H1 (cell line): Measurements from ENCODE around the gene DIPK1C. TPM values are rescaled to one million over a fixed set of nuclear protein-coding genes. Genes with fewer than 3 reads are reported as not detected.

Experiments used
- CTCF ChIA-PET: fragments of 300-600 bp; sonication (Branson Sonifier 250); formaldehyde crosslinking; loops from one replicate; lab custom pipeline; 2021; ENCODE audit not compliant: partially characterized antibody; lab: Charles Lee
- POLR2A ChIA-PET: fragments of 300-600 bp; sonication (Branson Sonifier 250); formaldehyde crosslinking; loops from one replicate; lab custom pipeline; 2021; ENCODE audit warnings: inconsistent platforms; ENCODE audit not compliant: partially characterized antibody; lab: Charles Lee
- DNase-seq, 2 experiments: peaks; one replicate each; pipeline versions ENCODE4 v3.0.0 to v3.0.0-alpha.2; 2010 to 2022; ENCODE audit warnings: low spot score in 2 of 2, low read depth in 1 of 2, mixed read lengths in 1 of 2
- FAIRE-seq: peaks from 2 replicates; lab custom pipeline; 2011; peaks lifted over from hg19 to GRCh38; lab: Jason Lieb, UNC
- H2AFZ ChIP-seq: 2 replicates; pipeline ENCODE4 v1.8.1; 2012; ENCODE audit warnings: low read length, inconsistent platforms
- H2AK5ac ChIP-seq: 2 replicates; pipeline ENCODE4 v1.6.1; 2013; ENCODE audit warnings: low read depth, low read length
- H2BK120ac ChIP-seq: replicated peaks from 2 replicates; pipeline ENCODE3; 2013; ENCODE audit warnings: low read depth, low read length, inconsistent platforms
- H2BK12ac ChIP-seq: 2 replicates; pipeline ENCODE4 v1.6.1; 2013; ENCODE audit warnings: low read depth, low read length
- H2BK15ac ChIP-seq: 2 replicates; pipeline ENCODE4 v1.6.1; 2013; ENCODE audit warnings: low read length
- H2BK20ac ChIP-seq: 2 replicates; pipeline ENCODE4 v1.6.1; 2013; ENCODE audit warnings: low read length
- H2BK5ac ChIP-seq: 2 replicates; pipeline ENCODE4 v1.6.1; 2013; ENCODE audit warnings: low read depth, low read length
- H3K14ac ChIP-seq: 2 replicates; pipeline ENCODE4 v1.6.1; 2013; ENCODE audit warnings: inconsistent platforms; ENCODE audit not compliant: insufficient read length
- H3K18ac ChIP-seq: 2 replicates; pipeline ENCODE4 v1.6.1; 2013; ENCODE audit warnings: low read length; ENCODE audit errors: extremely low read depth
- H3K23ac ChIP-seq: 2 replicates; pipeline ENCODE4 v1.6.1; 2013; ENCODE audit warnings: inconsistent platforms; ENCODE audit not compliant: insufficient read length
- H3K23me2 ChIP-seq: 2 replicates; pipeline ENCODE4 v1.6.1; 2013; ENCODE audit warnings: low read depth, low read length
- H3K27ac ChIP-seq: 2 replicates; pipeline ENCODE4 v1.6.1; 2011; ENCODE audit warnings: low read depth, low read length, inconsistent platforms
- H3K27me3 ChIP-seq, 4 experiments: replicated peaks in 1 of 4; 1 replicate in 1 of 4; 2 replicates in 3 of 4; pipeline versions ENCODE4 v1.6.1 to v1.8.1; 2011 to 2013; ENCODE audit warnings: low read length in 3 of 4, mild to moderate bottlenecking in 3 of 4, inconsistent platforms in 2 of 4, mixed read lengths in 2 of 4, moderate library complexity in 1 of 4; ENCODE audit not compliant: control insufficient read depth in 3 of 4, insufficient read depth in 3 of 4; ENCODE audit errors: extremely low read depth in 1 of 4
- H3K36me3 ChIP-seq, 4 experiments: 2 replicates each; pipeline versions ENCODE4 v1.6.1 to v1.8.1; 2011 to 2013; ENCODE audit warnings: mild to moderate bottlenecking in 4 of 4, low read length in 3 of 4, moderate library complexity in 2 of 4, control low read depth in 1 of 4, inconsistent platforms in 1 of 4; ENCODE audit not compliant: insufficient read depth in 4 of 4, control insufficient read depth in 2 of 4
- H3K4ac ChIP-seq: replicated peaks from 2 replicates; pipeline ENCODE3; 2013; ENCODE audit warnings: low read length, low read depth, mixed read lengths, inconsistent platforms; ENCODE audit not compliant: insufficient read length
- H3K4me1 ChIP-seq, 4 experiments: replicated peaks in 1 of 4; 1 replicate in 1 of 4; 2 replicates in 3 of 4; pipeline versions ENCODE4 v1.6.1 to v1.8.1; 2011 to 2013; ENCODE audit warnings: low read length in 3 of 4, inconsistent platforms in 2 of 4, mixed read lengths in 1 of 4; ENCODE audit not compliant: insufficient read depth in 4 of 4, control insufficient read depth in 3 of 4
- H3K4me2 ChIP-seq, 2 experiments: 2 replicates each; pipeline versions ENCODE4 v1.6.1 to v1.8.1; 2011 to 2013; ENCODE audit warnings: low read depth in 2 of 2, low read length in 2 of 2, control low read depth in 1 of 2, inconsistent platforms in 1 of 2, mild to moderate bottlenecking in 1 of 2; ENCODE audit not compliant: insufficient read depth in 1 of 2
- H3K4me3 ChIP-seq, 4 experiments: fragments of 200-600, 300-600 bp in 1 of 4; sonication (generic), shearing (Covaris generic), sonication (Bioruptor Twin) in 1 of 4; 2 replicates each; pipeline versions ENCODE4 v1.5.1 to v1.8.1; 2011 to 2016; ENCODE audit warnings: low read length in 4 of 4, low read depth in 3 of 4, control low read depth in 2 of 4, inconsistent platforms in 2 of 4, mild to moderate bottlenecking in 2 of 4, mixed read lengths in 1 of 4, moderate library complexity in 1 of 4; ENCODE audit not compliant: insufficient read depth in 2 of 4; ENCODE audit errors: extremely low read depth in 1 of 4
- H3K56ac ChIP-seq: replicated peaks from 2 replicates; pipeline ENCODE3; 2013; ENCODE audit warnings: low read depth, mild to moderate bottlenecking, mixed read lengths, low read length, inconsistent platforms; ENCODE audit not compliant: insufficient read length
- H3K79me1 ChIP-seq: 2 replicates; pipeline ENCODE4 v1.6.1; 2013; ENCODE audit warnings: low read depth, low read length, control low read depth
- H3K79me2 ChIP-seq, 2 experiments: 2 replicates each; pipeline versions ENCODE4 v1.6.1 to v1.8.1; 2012 to 2013; ENCODE audit warnings: low read length in 2 of 2, mild to moderate bottlenecking in 2 of 2, inconsistent platforms in 1 of 2; ENCODE audit not compliant: insufficient read depth in 2 of 2, control insufficient read depth in 1 of 2
- H3K9ac ChIP-seq, 4 experiments: replicated peaks in 1 of 4; 1 replicate in 1 of 4; 2 replicates in 3 of 4; pipeline versions ENCODE4 v1.6.1 to v1.8.1; 2011 to 2013; ENCODE audit warnings: low read depth in 3 of 4, low read length in 3 of 4, control low read depth in 2 of 4, mild to moderate bottlenecking in 2 of 4, moderate library complexity in 2 of 4, inconsistent platforms in 1 of 4; ENCODE audit errors: extremely low read depth in 1 of 4
- H3K9me3 ChIP-seq, 2 experiments: 2 replicates each; pipeline versions ENCODE4 v1.6.1 to v1.8.1; 2012 to 2013; ENCODE audit warnings: mild to moderate bottlenecking in 2 of 2, moderate library complexity in 2 of 2, control low read depth in 1 of 2, inconsistent platforms in 1 of 2, low read depth in 1 of 2, low read length in 1 of 2, mixed read lengths in 1 of 2; ENCODE audit not compliant: insufficient read depth in 2 of 2
- H4K20me1 ChIP-seq, 2 experiments: replicated peaks in 1 of 2; 2 replicates each; pipeline versions ENCODE3 to v1.8.1; 2011 to 2013; ENCODE audit warnings: inconsistent platforms in 2 of 2, low read length in 2 of 2, mild to moderate bottlenecking in 1 of 2; ENCODE audit not compliant: insufficient read depth in 2 of 2, control insufficient read depth in 1 of 2
- H4K5ac ChIP-seq: 2 replicates; pipeline ENCODE4 v1.6.1; 2013; ENCODE audit warnings: low read length, low read depth, mixed read lengths, inconsistent platforms; ENCODE audit not compliant: insufficient read length
- H4K8ac ChIP-seq: 2 replicates; pipeline ENCODE4 v1.8.0; 2013; ENCODE audit warnings: mild to moderate bottlenecking, moderate library complexity, low read length, inconsistent platforms; ENCODE audit not compliant: insufficient read depth; ENCODE audit errors: extremely low read depth
- H4K91ac ChIP-seq: replicated peaks from 2 replicates; pipeline ENCODE3; 2013; ENCODE audit warnings: low read length, mixed read lengths, inconsistent platforms; ENCODE audit not compliant: insufficient read length
- CBX5 ChIP-seq: fragments of 300-800, 300-1000 bp; sonication (generic); IDR thresholded peaks from 2 replicates; pipeline ENCODE4 v1.7.1; 2016; ENCODE audit warnings: antibody characterized with exemption, low read length, low read depth
- CHD1 ChIP-seq: IDR thresholded peaks from 2 replicates; pipeline ENCODE4 v1.6.1; 2012; ENCODE audit warnings: low read depth, low read length, improper control_type of control experiment
- EGR1 ChIP-seq: IDR thresholded peaks from 2 replicates; pipeline ENCODE4 v1.6.1; 2011; ENCODE audit warnings: low read depth, low read length, borderline replicate concordance
- EP300 ChIP-seq, 2 experiments: IDR thresholded peaks; 1 replicate in 1 of 2; 2 replicates in 1 of 2; pipeline ENCODE4 v1.6.1; 2011 to 2012; ENCODE audit warnings: low read depth in 2 of 2, low read length in 2 of 2, mild to moderate bottlenecking in 2 of 2, borderline replicate concordance in 1 of 2, inconsistent platforms in 1 of 2, moderate library complexity in 1 of 2
- FOSL1 ChIP-seq: IDR thresholded peaks from 2 replicates; pipeline ENCODE4 v1.6.1; 2011; ENCODE audit warnings: mild to moderate bottlenecking, low read depth, low read length, moderate library complexity; ENCODE audit not compliant: insufficient read depth
- GTF2F1 ChIP-seq: IDR thresholded peaks from 2 replicates; pipeline ENCODE4 v1.6.1; 2012; ENCODE audit warnings: low read depth, low read length, improper control_type of control experiment, borderline replicate concordance
- HDAC6 ChIP-seq: IDR thresholded peaks from one replicate; pipeline ENCODE4 v1.7.1; 2012; ENCODE audit warnings: low read depth, mild to moderate bottlenecking, inconsistent platforms, low read length, moderate library complexity
- MAFK ChIP-seq: IDR thresholded peaks from 2 replicates; pipeline ENCODE4 v1.6.1; 2012; ENCODE audit warnings: low read depth, mild to moderate bottlenecking, improper control_type of control experiment, low read length
- RFX5 ChIP-seq: IDR thresholded peaks from 2 replicates; pipeline ENCODE4 v1.6.1; 2011; ENCODE audit warnings: low read depth, low read length, improper control_type of control experiment, borderline replicate concordance
- SIN3A ChIP-seq, 2 experiments: IDR thresholded peaks in 1 of 2; conservative IDR thresholded peaks in 1 of 2; 2 replicates each; pipeline ENCODE4 v1.6.1; 2011 to 2012; ENCODE audit warnings: low read length in 2 of 2, improper control_type of control experiment in 1 of 2, low read depth in 1 of 2, mild to moderate bottlenecking in 1 of 2
- SP1 ChIP-seq: IDR thresholded peaks from 2 replicates; pipeline ENCODE4 v1.6.1; 2011; ENCODE audit warnings: low read depth, low read length
- SP2 ChIP-seq: IDR thresholded peaks from 2 replicates; pipeline ENCODE4 v1.6.1; 2012; ENCODE audit warnings: mild to moderate bottlenecking, low read length, inconsistent platforms
- SP4 ChIP-seq: IDR thresholded peaks from 2 replicates; pipeline ENCODE4 v1.6.1; 2012; ENCODE audit warnings: low read length, inconsistent platforms
- TAF1 ChIP-seq: IDR thresholded peaks from 2 replicates; pipeline ENCODE4 v1.6.1; 2011; ENCODE audit warnings: mild to moderate bottlenecking, low read depth, low read length
- TEAD4 ChIP-seq: IDR thresholded peaks from 2 replicates; pipeline ENCODE4 v1.6.1; 2012; ENCODE audit warnings: low read depth, low read length, inconsistent platforms, mixed read lengths
- ZNF274 ChIP-seq: IDR thresholded peaks from 2 replicates; pipeline ENCODE4 v1.7.0; 2012; ENCODE audit warnings: low read length, borderline replicate concordance; ENCODE audit errors: extremely low read depth
- WGBS, 2 experiments: shearing (Covaris generic) in 1 of 2; methylation state at CpG; one replicate each; pipeline versions ENCODE4 v1.1.6 to v1.1.7; 2013 to 2015; ENCODE audit warnings: low lambda C conversion rate in 2 of 2, mixed read lengths in 2 of 2, inconsistent platforms in 1 of 2, low coverage in 1 of 2, missing lambda C conversion rate in 1 of 2; ENCODE audit not compliant: insufficient replicate concordance in 2 of 2, insufficient coverage in 1 of 2, insufficient read length in 1 of 2; ENCODE audit errors: extremely low coverage in 1 of 2, missing lambda C conversion rate in 1 of 2; 5-methylcytosine and 5-hydroxymethylcytosine counted together
- polyA plus RNA-seq, 7 experiments: library from polyadenylated mRNA; depleted of rRNA in 3 of 7; stranded (reverse) in 5 of 7; unstranded in 2 of 7; fragments of >200 nt in 5 of 7; fragments of 200-250 nt in 2 of 7; gene quantifications; 1 replicate in 5 of 7; 2 replicates in 1 of 7; 4 replicates in 1 of 7; pipeline versions ENCODE4 v1.2.1 to v1.2.3, GENCODE V29; 2011 to 2013; ENCODE audit warnings: missing spikeins in 2 of 7, mixed read lengths in 2 of 7
- total RNA-seq: library from RNA; stranded (reverse); fragmentation: NEBNext Ultra II Directional; extraction: Animal tissue kit (Norgen Biotek cat#: 25700); gene quantifications from 2 replicates; pipeline ENCODE4 v1.2.1, GENCODE V29; 2021

Gene DIPK1C
- total and polyA plus RNA-seq, 2 of the 8 experiments (the other 6 are each of a cell fraction or from before 2014, with no cell fraction given), result 0.08 TPM; not detected in 1

DNA sequence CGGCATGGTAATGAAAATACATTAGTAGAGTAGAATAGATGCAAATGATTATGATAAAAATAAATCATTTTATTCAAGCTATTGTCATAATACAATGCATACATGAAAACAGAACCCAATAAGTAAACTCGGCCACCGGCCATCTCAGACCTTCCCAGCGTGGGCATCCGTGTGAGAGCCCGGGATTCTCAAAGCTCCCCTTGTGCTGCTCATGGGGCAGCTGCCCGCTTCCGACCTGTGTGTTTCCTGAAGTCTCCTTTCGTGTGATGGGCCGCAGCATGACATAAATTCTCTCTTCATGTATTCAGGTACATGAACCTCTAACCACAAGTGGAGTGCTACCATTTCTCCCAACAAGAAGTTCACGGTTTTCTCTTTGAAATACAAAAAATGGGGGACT lies 25.6 kb upstream of the DIPK1C start:
- H3K79me2 ChIP-seq, result no peaks in the 10 kb centered on the region
- H3K36me3 ChIP-seq, result no peaks in the 10 kb centered on the region
- H2BK120ac ChIP-seq, result no peak overlapping the region
- no peak overlapping the region for H2BK15ac ChIP-seq
- H3K4me2 ChIP-seq, result no peak overlapping the region
- no peaks in the 10 kb centered on the region for H3K27me3 ChIP-seq
- no peak overlapping the region for H2BK20ac ChIP-seq
- no peaks in the 10 kb centered on the region for H3K79me1 ChIP-seq
- no peak overlapping the region for H3K4me3 ChIP-seq
- H4K5ac ChIP-seq, result no peak overlapping the region
- H3K23me2 ChIP-seq, result no peaks in the 10 kb centered on the region
- H4K8ac ChIP-seq, result no peak overlapping the region
- no peak overlapping the region for H2BK5ac ChIP-seq
- no peak overlapping the region for H3K4ac ChIP-seq
- no peak overlapping the region for H3K18ac ChIP-seq
- H3K9me3 ChIP-seq, result no peaks in the 10 kb centered on the region
- DNase-seq, result no peak
- peaks cover 0 to 3% (median 0%) of the 10 kb centered on the region in 4 experiments; a peak in 1 of 7 replicates for H3K4me1 ChIP-seq
- no peaks in the 10 kb centered on the region for H4K20me1 ChIP-seq
- H3K23ac ChIP-seq, result no peak overlapping the region
- no peak overlapping the region for H2AK5ac ChIP-seq
- 97% methylated on average over 11 of the region's 11 CpGs; no CpG with 5 or more reads in 1 of the 2 experiments for WGBS, 2 experiments
- ChIA-PET POLR2A (no interaction called here), CTCF (interaction anchor here (0.6 to 1.7 kb wide), 3 partner anchors 69 to 129 kb away, joined by 3 to 6 read pairs (median 3); no protein-coding TSS in a partner anchor)
- no peak overlapping the region for H3K14ac ChIP-seq
- no peak overlapping the region for H3K27ac ChIP-seq
- FAIRE-seq, result no peak
- no peak overlapping the region for H3K56ac ChIP-seq
- no peak overlapping the region for H4K91ac ChIP-seq
- no peak overlapping the region for H3K9ac ChIP-seq
- no peak overlapping the region for H2BK12ac ChIP-seq
- no peak overlapping the region for H2AFZ ChIP-seq
- no peak for TF ChIP-seq SIN3A (conservative IDR thresholded peaks at IDR 0.05 in 1 of 2, IDR thresholded peaks at IDR 0.05 in 1 of 2; ENCODE audit: low read depth in 1 of 2, low read length in 2 of 2)
- TF ChIP-seq RFX5, result no peak
- no peak for TF ChIP-seq CHD1
- no peak for TF ChIP-seq TAF1
- TF ChIP-seq TEAD4, result no peak
- no peak for TF ChIP-seq HDAC6
- no peak for TF ChIP-seq MAFK
- TF ChIP-seq CBX5, result no peak
- TF ChIP-seq EGR1, result no peak
- no peak for TF ChIP-seq EP300 (IDR thresholded peaks at IDR 0.05; ENCODE audit: borderline replicate concordance in 1 of 2, low read depth in 2 of 2, low read length in 2 of 2)
- no peak for TF ChIP-seq FOSL1
- no peak for TF ChIP-seq SP4
- TF ChIP-seq SP2, result no peak
- no peak for TF ChIP-seq ZNF274
- TF ChIP-seq GTF2F1, result no peak
- TF ChIP-seq SP1, result no peak
